ENCODE results near the gene LRRC1.

The LRRC1 gene

GRCh38 chr6:53746442-53747103, 48.2 kb upstream of the LRRC1 start (continued):
- no peak for TF ChIP-seq HIC1 (tag by site-specific recombination; IDR thresholded peaks at IDR 0.05)

GRCh38 chr6:53750052-53750650, 44.7 kb upstream of the LRRC1 start:
- H3K4me1 ChIP-seq (ENCODE audit: control insufficient read depth, insufficient read depth, low read length), result no peaks in the 10 kb centered on the region
- no peak overlapping the region for H3K27ac ChIP-seq (ENCODE audit: extremely low read depth, low read depth, low read length)
- no peaks in the 10 kb centered on the region for H3K36me3 ChIP-seq (ENCODE audit: control insufficient read depth in 2 of 2, insufficient read depth in 1 of 2, low read length in 2 of 2)
- no peaks in the 10 kb centered on the region for H3K9me3 ChIP-seq (ENCODE audit: control insufficient read depth, insufficient read depth, low read depth, low read length)
- TF ChIP-seq ZNF518A (tag by site-specific recombination; conservative IDR thresholded peaks at IDR 0.05; ENCODE audit: low read depth), result no peak
- no peak for TF ChIP-seq PRDM1 (tag by site-specific recombination; IDR thresholded peaks at IDR 0.05)
- TF ChIP-seq SP7 (tag by site-specific recombination; IDR thresholded peaks at IDR 0.05), result peak; percentile 70
- no peak overlapping the region for H3K4me3 ChIP-seq (ENCODE audit: low read depth, low read length)
- CTCF ChIA-PET, result interaction anchor here (0.8 to 1.4 kb wide), 6 partner anchors 14 to 206 kb away, joined by 3 to 7 read pairs (median 4); no protein-coding TSS in a partner anchor
- POLR2A ChIA-PET, result interaction anchor here (0.6 kb wide), 1 partner anchor 223 kb away, joined by 3 read pairs; no protein-coding TSS in a partner anchor

GRCh38 chr6:53751417-53751816, 43.4 kb upstream of the LRRC1 start:
- Histone ChIP-seq H3K4me3 (ENCODE audit: low read depth, low read length) (no peak overlapping the region), H3K9me3 (ENCODE audit: control insufficient read depth, insufficient read depth, low read depth, low read length) (no peaks in the 10 kb centered on the region), H3K36me3 (ENCODE audit: control insufficient read depth in 2 of 2, insufficient read depth in 1 of 2, low read length in 2 of 2) (no peaks in the 10 kb centered on the region), H3K4me1 (ENCODE audit: control insufficient read depth, insufficient read depth, low read length) (no peaks in the 10 kb centered on the region), H3K27ac (ENCODE audit: extremely low read depth, low read depth, low read length) (no peak overlapping the region)
- ChIA-PET POLR2A (no interaction called here), CTCF (no interaction called here)
- no peak for TF ChIP-seq BCL11B (tag by site-specific recombination; IDR thresholded peaks at IDR 0.05; ENCODE audit: low read depth)
- TF ChIP-seq ZNF791 (tag by site-specific recombination; IDR thresholded peaks at IDR 0.05), result no peak
- TF ChIP-seq ZSCAN5A (tag by site-specific recombination; IDR thresholded peaks at IDR 0.05), result no peak
- TF ChIP-seq ATF2 (tag by site-specific recombination; IDR thresholded peaks at IDR 0.05; ENCODE audit: low read depth), result peak; percentile 63; the same call in 1 of the 2 replicates
- TF ChIP-seq ZNF16 (tag by site-specific recombination; IDR thresholded peaks at IDR 0.05; ENCODE audit: low read depth), result no peak
- no peak for TF ChIP-seq KLF7 (tag by site-specific recombination; IDR thresholded peaks at IDR 0.05; ENCODE audit: borderline replicate concordance)

Measured in HEK293 (cell line).